ENCODE measurements around the gene NAA40.

NAA40 gene

DNA sequence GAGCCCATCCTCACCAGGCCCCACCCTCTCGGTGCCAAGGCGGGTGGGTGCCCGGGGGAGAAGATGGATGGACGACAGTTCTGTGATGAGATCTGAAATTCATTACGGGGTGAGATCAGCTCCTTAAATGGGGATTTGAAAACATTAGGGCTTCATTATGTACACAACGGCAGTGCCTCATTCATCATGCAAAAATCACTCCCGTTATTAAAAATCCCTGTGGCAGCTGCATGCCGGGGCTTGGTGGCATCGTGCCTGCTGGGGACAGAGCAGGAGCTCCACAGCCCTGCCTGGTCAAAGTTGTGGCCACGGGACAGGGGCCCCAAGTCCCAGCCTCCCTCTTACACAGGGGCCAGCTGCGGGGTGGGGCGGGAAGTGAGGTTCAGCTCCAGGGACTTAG lies 67.6 kb downstream of the NAA40 start:
- no peak for DNase-seq (ENCODE audit: extremely low read depth, low read depth)
- TF ChIP-seq CTCF (IDR thresholded peaks at IDR 0.05; ENCODE audit: low read depth, low read length), result no peak
